Right atrium auricular region (tissue), 2 donors: ENCODE results near the gene ADGRA1. TPM values are rescaled to one million over a fixed set of nuclear protein-coding genes. Genes with fewer than 3 reads are reported as not detected.

Source experiments
- DNase-seq: peaks from one replicate; pipeline ENCODE4 v3.0.0-alpha.2; 2019; ENCODE audit warnings: low spot score
- H3K27ac ChIP-seq, 2 donors: fragments of 200-600 bp; sonication (generic); 1 replicate in 1 of 2; 2 replicates in 1 of 2; pipeline ENCODE4 v1.5.1; 2016 to 2019
- H3K27me3 ChIP-seq, 2 donors: fragments of 200-600 bp; sonication (generic); one replicate each; pipeline versions ENCODE4 v1.5.1 to v1.6.0; 2017 to 2019
- H3K36me3 ChIP-seq: fragments of 200-600 bp; sonication (generic); one replicate; pipeline ENCODE4 v1.5.1; 2016
- H3K4me1 ChIP-seq, 2 donors: fragments of 200-600 bp; sonication (generic); one replicate each; pipeline versions ENCODE4 v1.5.1 to v1.6.0; 2017 to 2019
- H3K4me3 ChIP-seq, 2 donors: fragments of 200-600 bp; sonication (generic); 1 replicate in 1 of 2; 2 replicates in 1 of 2; pipeline ENCODE4 v1.5.1; 2017 to 2019; ENCODE audit warnings: mild to moderate bottlenecking in 1 of 2, moderate library complexity in 1 of 2
- H3K9me3 ChIP-seq, 2 donors: fragments of 200-600 bp; sonication (generic); one replicate each; pipeline ENCODE4 v1.5.1; 2019
- total RNA-seq, 2 donors: library from RNA; depleted of rRNA; stranded (reverse); fragments of >200 nt; gene quantifications; one replicate each; pipeline ENCODE4 v1.1.0, GENCODE V29; 2016
- TF ChIP-seq, protein P1 (sequence below), 2 donors: fragments of 200-600 bp; sonication (generic); IDR thresholded peaks; one replicate each; pipeline ENCODE4 v1.5.1; 2019; ENCODE audit warnings: antibody characterized with exemption in 2 of 2

ADGRA1 gene
- total RNA-seq, 2 donors from 2014 or later = 0.11 to 0.51 TPM

DNA sequence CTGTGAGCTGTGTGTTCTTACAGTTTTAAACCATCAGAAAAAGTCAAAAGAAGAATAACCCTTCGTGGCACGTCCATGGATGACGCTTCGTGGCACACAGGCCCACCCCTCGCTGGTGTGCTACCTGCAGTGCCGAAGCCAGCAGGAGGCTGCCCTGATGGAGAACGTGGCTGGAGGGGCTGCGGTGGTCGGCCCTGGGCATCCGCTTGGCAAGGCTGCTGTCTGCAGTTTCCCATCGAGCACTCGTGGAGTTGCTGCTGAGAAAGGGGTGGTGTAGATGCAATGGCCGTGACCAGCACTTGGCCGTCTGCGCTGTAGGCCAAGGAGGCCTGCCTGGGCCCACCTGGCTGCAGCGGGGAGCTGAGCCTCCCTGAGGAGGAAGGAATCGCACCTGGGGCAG is 3.2 kb upstream of the ADGRA1 start:
- Histone ChIP-seq H3K27me3 (peaks cover 0 to 15% of the 10 kb centered on the region in 2 donors), H3K4me1 (no peaks in the 10 kb centered on the region), H3K4me3 (no peak overlapping the region), H3K36me3 (no peaks in the 10 kb centered on the region), H3K9me3 (no peaks in the 10 kb centered on the region), H3K27ac (no peak overlapping the region)
- no peak for DNase-seq
- TF ChIP-seq, protein P1, sequence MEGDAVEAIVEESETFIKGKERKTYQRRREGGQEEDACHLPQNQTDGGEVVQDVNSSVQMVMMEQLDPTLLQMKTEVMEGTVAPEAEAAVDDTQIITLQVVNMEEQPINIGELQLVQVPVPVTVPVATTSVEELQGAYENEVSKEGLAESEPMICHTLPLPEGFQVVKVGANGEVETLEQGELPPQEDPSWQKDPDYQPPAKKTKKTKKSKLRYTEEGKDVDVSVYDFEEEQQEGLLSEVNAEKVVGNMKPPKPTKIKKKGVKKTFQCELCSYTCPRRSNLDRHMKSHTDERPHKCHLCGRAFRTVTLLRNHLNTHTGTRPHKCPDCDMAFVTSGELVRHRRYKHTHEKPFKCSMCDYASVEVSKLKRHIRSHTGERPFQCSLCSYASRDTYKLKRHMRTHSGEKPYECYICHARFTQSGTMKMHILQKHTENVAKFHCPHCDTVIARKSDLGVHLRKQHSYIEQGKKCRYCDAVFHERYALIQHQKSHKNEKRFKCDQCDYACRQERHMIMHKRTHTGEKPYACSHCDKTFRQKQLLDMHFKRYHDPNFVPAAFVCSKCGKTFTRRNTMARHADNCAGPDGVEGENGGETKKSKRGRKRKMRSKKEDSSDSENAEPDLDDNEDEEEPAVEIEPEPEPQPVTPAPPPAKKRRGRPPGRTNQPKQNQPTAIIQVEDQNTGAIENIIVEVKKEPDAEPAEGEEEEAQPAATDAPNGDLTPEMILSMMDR (IDR thresholded peaks at IDR 0.05) = no peak

DNA sequence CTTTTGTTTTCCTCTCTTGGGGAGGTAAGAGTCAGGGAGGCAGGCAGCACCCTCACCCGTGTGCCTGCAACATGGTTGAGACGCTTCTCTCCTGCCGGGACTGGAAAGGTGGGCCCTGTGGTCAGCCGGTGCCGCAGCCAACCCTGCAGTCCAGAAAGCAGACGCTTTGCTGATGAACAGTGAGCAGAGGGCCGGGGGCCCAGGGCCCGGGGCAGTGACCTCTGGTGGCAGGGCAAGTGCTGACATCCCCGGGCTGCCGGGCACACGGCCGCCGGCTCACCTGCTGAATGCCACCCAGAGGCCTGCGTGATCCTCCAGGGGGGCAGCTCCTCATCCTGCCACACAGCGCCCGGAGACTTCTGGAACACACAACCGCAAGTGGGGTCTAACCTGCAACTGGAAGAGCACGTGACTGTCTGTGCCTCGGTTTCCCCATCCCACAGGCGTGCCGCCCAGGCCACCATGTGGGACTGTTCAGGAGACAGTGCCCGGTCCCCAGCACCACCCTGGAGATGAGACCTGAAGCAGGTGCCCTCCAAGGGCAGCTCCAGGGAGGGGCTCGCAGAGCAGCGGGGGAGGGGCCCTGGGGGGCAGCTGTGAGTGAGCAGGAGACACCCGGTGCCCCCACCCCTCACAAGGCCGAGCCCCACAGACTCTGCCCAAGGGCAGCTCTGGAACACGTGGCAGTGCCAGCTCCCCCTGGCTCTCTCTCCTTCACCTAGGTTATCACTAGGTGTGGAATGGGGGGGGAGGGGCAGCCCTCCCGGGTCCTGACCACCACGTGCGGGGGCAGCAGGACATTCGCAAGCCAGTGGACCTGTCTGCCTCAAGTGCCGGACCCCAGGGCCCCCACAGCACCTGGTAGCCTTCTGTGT is 2.2 kb upstream of the ADGRA1 start:
- TF ChIP-seq, protein P1 (IDR thresholded peaks at IDR 0.05) = no peak
- H3K9me3 ChIP-seq = no peaks in the 10 kb centered on the region
- H3K27me3 ChIP-seq = peaks cover 0 to 15% of the 10 kb centered on the region in 2 donors
- no peak overlapping the region for H3K4me3 ChIP-seq
- no peaks in the 10 kb centered on the region for H3K4me1 ChIP-seq
- no peaks in the 10 kb centered on the region for H3K36me3 ChIP-seq
- no peak overlapping the region for H3K27ac ChIP-seq
- DNase-seq = no peak

DNA sequence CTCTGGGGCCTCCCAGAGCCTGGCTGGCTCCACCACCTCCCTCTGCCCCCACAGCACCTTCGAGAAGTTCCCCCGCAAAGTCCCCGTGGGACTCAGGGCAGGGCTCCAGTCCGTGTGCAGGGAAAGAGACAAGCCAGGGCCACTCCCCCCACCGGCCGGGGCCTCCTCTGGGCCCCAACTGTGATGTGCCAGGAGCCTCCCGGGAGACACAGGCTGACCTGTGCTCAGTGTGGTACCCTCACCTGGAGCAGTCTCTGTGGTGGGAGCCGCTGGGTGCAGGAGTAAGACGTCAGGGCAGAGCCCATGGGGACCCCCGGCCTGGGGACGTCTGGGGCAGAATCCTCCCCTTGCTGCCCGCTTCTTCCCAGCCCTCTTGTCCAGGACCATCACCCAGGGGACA is 1.5 kb upstream of the ADGRA1 start:
- DNase-seq = no peak
- Histone ChIP-seq H3K9me3 (no peaks in the 10 kb centered on the region), H3K27ac (no peak overlapping the region), H3K4me1 (no peaks in the 10 kb centered on the region), H3K36me3 (no peaks in the 10 kb centered on the region), H3K27me3 (peaks cover 0 to 15% of the 10 kb centered on the region in 2 donors), H3K4me3 (no peak overlapping the region)
- TF ChIP-seq, protein P1 (IDR thresholded peaks at IDR 0.05) = no peak

DNA sequence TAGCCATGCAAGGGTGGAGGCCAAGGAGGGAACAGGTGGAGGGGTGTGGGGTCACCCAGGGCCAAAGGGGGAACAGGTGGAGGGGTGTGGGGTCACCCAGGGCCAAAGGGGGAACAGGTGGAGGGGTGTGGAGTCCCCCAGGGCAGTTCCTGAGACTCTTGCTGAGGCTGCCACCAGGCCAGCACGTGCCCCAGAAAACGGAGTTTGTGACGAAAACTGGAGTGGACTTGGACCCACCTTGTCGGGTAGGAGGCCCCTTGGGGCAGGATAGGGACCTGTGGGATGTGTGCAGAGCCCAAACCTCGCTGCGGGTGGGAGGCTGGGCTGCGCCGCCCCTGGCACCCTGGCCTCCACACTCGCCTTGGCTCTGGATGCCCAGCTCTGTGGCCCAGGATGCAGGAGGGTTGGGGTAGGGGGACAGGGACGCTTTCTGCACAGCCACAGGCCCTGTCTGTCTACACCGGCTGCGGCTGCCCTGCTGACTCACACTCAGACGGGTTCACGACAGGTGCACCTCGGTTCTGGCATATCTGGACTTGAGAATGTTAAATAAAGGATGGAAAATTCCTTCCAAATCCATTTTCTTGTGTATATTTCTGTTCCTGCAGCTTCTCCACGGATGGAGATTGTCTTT is 562 bp upstream of the ADGRA1 start:
- Histone ChIP-seq H3K27ac (no peak overlapping the region), H3K9me3 (no peaks in the 10 kb centered on the region), H3K36me3 (no peaks in the 10 kb centered on the region), H3K4me3 (no peak overlapping the region), H3K4me1 (no peaks in the 10 kb centered on the region), H3K27me3 (peaks cover 0 to 15% of the 10 kb centered on the region in 2 donors)
- DNase-seq = no peak
- TF ChIP-seq, protein P1 (IDR thresholded peaks at IDR 0.05) = no peak

DNA sequence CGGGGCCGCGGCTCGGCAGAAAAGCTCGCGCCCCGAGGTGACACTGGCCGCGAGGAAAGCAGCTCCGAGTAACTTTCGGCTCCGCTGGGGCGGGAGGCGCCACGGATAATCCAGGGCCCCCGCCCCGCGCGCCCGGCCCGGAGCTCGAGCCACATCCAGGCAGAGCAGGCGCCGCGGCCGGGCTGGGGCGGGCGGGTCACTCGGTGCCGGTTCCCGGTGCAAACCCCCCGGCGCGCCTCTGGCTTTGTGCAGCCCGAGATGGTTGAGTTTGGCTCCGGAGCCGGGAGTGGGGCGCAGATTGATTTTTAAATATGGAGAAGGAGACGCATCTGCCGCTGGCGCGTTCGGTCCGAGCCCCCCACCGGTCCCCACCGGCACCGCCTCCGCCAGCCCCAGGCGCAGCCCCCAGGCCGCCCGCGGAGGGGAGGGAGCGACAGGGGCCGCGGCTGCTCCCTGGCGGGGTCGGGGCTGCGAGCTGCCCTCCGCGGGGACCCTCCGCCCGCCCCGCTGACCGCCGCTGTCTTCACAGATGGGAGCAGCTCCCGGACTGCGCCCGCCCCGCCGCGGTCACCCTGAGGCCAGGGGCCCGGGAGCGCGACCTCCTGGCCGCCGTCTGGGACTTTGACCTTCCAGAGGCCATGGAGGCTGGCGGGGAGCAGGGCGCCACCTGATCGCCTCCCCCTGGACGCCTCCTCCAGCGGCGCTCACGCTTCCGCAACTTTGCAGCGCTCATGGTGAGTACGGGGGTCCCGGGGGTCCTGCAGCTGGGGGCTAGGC is 643 bp downstream of the ADGRA1 start:
- Histone ChIP-seq H3K4me3 (peak overlapping the region in 1 of 2 donors; percentile 37), H3K36me3 (no peaks in the 10 kb centered on the region), H3K27ac (no peak overlapping the region), H3K9me3 (no peaks in the 10 kb centered on the region), H3K27me3 (peaks cover 0 to 15% of the 10 kb centered on the region in 2 donors), H3K4me1 (no peaks in the 10 kb centered on the region)
- DNase-seq = no peak
- TF ChIP-seq, protein P1 (IDR thresholded peaks at IDR 0.05) = no peak
